K562 (cell line): ENCODE measurements around the gene UNC13C. TPM values are rescaled to one million over a fixed set of nuclear protein-coding genes. Genes with fewer than 3 reads are reported as not detected.

Experiments used
- ATAC-seq: fragments of 200-7000 bp; cut with Tn5 transposase; 3 replicates; pipeline ENCODE4 v1.9.1; 2020; ENCODE audit warnings: moderate library complexity
- BruUV-seq: library from RNA; stranded (reverse); fragments of 400-500 nt; replicated peaks from 2 replicates; lab custom pipeline; 2021; lab: Mats Ljungman, UMichigan
- CTCF ChIA-PET: fragments of 300-600 bp; formaldehyde crosslinking; extraction: SDS; loops from one replicate; lab custom pipeline; 2021; ENCODE audit warnings: low intra/inter-chr PET ratio; lab: Yijun Ruan, JAX
- POLR2A ChIA-PET: fragments of 300-600, 350-650 bp; sonication (Branson Sonifier 250); formaldehyde crosslinking; extraction: SDS; loops from one replicate; lab custom pipeline; 2021; ENCODE audit warnings: antibody characterized with exemption, inconsistent platforms; lab: Yijun Ruan, JAX
- DNase-seq, 4 experiments: peaks; one replicate each; pipeline versions ENCODE4 v3.0.0 to v3.0.0-alpha.2; 2011 to 2018; ENCODE audit warnings: low spot score in 3 of 4, mixed read lengths in 3 of 4; ENCODE audit errors: extremely low read depth in 1 of 4
- FAIRE-seq: peaks from 2 replicates; lab custom pipeline; 2011; peaks lifted over from hg19 to GRCh38; lab: Jason Lieb, UNC
- H2AFZ ChIP-seq: 2 replicates; pipeline ENCODE4 v1.6.0; 2011; ENCODE audit warnings: low read depth, low read length, control low read depth, inconsistent platforms
- H3K27ac ChIP-seq: fragments of 200-600 bp; 3 replicates; pipeline ENCODE4 v1.8.0; 2011; ENCODE audit warnings: low read depth, mild to moderate bottlenecking, control low read depth, inconsistent platforms, low read length, moderate library complexity, mixed read lengths; ENCODE audit errors: extremely low read depth
- H3K27me3 ChIP-seq, 2 experiments: fragments of 300-600 bp in 1 of 2; 2 replicates in 1 of 2; 3 replicates in 1 of 2; pipeline versions ENCODE4 v1.6.0 to v1.8.0; 2011; ENCODE audit warnings: inconsistent platforms in 2 of 2, low read length in 2 of 2, mild to moderate bottlenecking in 1 of 2, mixed read lengths in 1 of 2, moderate library complexity in 1 of 2; ENCODE audit not compliant: control insufficient read depth in 2 of 2, insufficient read depth in 2 of 2
- H3K36me3 ChIP-seq: fragments of 300-600 bp; 3 replicates; pipeline ENCODE4 v1.8.0; 2011; ENCODE audit warnings: mild to moderate bottlenecking, low read length, inconsistent platforms; ENCODE audit not compliant: control insufficient read depth, insufficient read depth
- H3K4me1 ChIP-seq, 2 experiments: fragments of 200-600 bp in 1 of 2; replicated peaks in 1 of 2; 2 replicates in 1 of 2; 3 replicates in 1 of 2; pipeline versions ENCODE4 v1.5.1 to v1.8.0; 2011; ENCODE audit warnings: inconsistent platforms in 2 of 2, low read length in 2 of 2, mild to moderate bottlenecking in 1 of 2, mixed read lengths in 1 of 2, moderate library complexity in 1 of 2; ENCODE audit not compliant: control insufficient read depth in 2 of 2, insufficient read depth in 2 of 2
- H3K4me2 ChIP-seq: 2 replicates; pipeline ENCODE4 v1.6.1; 2011; ENCODE audit warnings: low read length, control low read depth, inconsistent platforms, mixed read lengths; ENCODE audit not compliant: insufficient read depth
- H3K4me3 ChIP-seq: fragments of 200-600 bp; sonication (generic), shearing (Covaris generic); 2 replicates; pipeline ENCODE4 v1.5.1; 2016; ENCODE audit warnings: control low read depth, inconsistent platforms
- H3K79me2 ChIP-seq: fragments of 200-600 bp; 3 replicates; pipeline ENCODE4 v1.8.0; 2011; ENCODE audit warnings: low read length, inconsistent platforms; ENCODE audit not compliant: control insufficient read depth, insufficient read depth
- H3K9ac ChIP-seq, 2 experiments: 2 replicates each; pipeline versions ENCODE4 v1.6.0 to v1.6.1; 2011; ENCODE audit warnings: low read depth in 2 of 2, low read length in 2 of 2, control low read depth in 1 of 2, inconsistent platforms in 1 of 2, mild to moderate bottlenecking in 1 of 2, mixed read lengths in 1 of 2; ENCODE audit not compliant: insufficient read depth in 1 of 2
- H3K9me1 ChIP-seq: one replicate; pipeline ENCODE4 v1.6.0; 2011; ENCODE audit warnings: inconsistent platforms, mild to moderate bottlenecking, low read length, moderate library complexity; ENCODE audit not compliant: control insufficient read depth, insufficient read depth
- H3K9me3 ChIP-seq: replicated peaks from 2 replicates; pipeline ENCODE4 v1.5.1; 2011; ENCODE audit warnings: low read depth, low read length, inconsistent platforms; ENCODE audit not compliant: control insufficient read depth, insufficient read depth
- H4K20me1 ChIP-seq: replicated peaks from 2 replicates; pipeline ENCODE4 v1.6.1; 2011; ENCODE audit warnings: low read length, inconsistent platforms, mixed read lengths; ENCODE audit not compliant: control insufficient read depth, insufficient read depth
- ERF ChIP-seq: fragments of 450-650 bp; formaldehyde crosslinking; IDR thresholded peaks from 2 replicates; pipeline ENCODE4 v1.4.0; 2020; ENCODE audit warnings: mild to moderate bottlenecking, mixed read lengths
- ETV5 ChIP-seq: sonication (generic); formaldehyde crosslinking; IDR thresholded peaks from 2 replicates; pipeline ENCODE4 v1.4.0; 2020; ENCODE audit warnings: low read depth, mild to moderate bottlenecking, missing genetic modification reagents
- ZNF217 ChIP-seq: sonication (generic); formaldehyde crosslinking; IDR thresholded peaks from 2 replicates; pipeline ENCODE4 v1.8.0; 2022; ENCODE audit warnings: mild to moderate bottlenecking, missing genetic modification reagents
- ZNF3 ChIP-seq: fragments of 250-450 bp; sonication (Bioruptor Pico); IDR thresholded peaks from 2 replicates; pipeline ENCODE4 v1.5.0; 2021; ENCODE audit warnings: mild to moderate bottlenecking, moderate library complexity
- ZNF436 ChIP-seq: fragments of 250-450, 450-650 bp; sonication (Bioruptor Pico); formaldehyde crosslinking; IDR thresholded peaks from 2 replicates; pipeline ENCODE4 v1.7.0; 2020; ENCODE audit warnings: mild to moderate bottlenecking
- WGBS: fragments of 100-300 bp; shearing (Covaris generic); methylation state at CpG from one replicate; pipeline ENCODE4 v1.1.6; 2016; ENCODE audit warnings: low coverage, mixed read lengths; ENCODE audit not compliant: insufficient coverage; ENCODE audit errors: missing lambda C conversion rate; 5-methylcytosine and 5-hydroxymethylcytosine counted together
- in situ Hi-C: fragments of 300-500 bp; cut with MboI; formaldehyde crosslinking; loops from 4 replicates; pipeline ENCODE4 v1.15.0; 2018; ENCODE audit warnings: inconsistent platforms, mixed read lengths
- intact Hi-C: fragments of 100-400 bp; cut with micrococcal nuclease; formaldehyde crosslinking; loops from 2 replicates; pipeline ENCODE4 v1.14.2; 2022
- polyA plus RNA-seq, 8 experiments: library from polyadenylated mRNA; depleted of rRNA in 4 of 8; stranded (reverse) in 5 of 8; unstranded in 3 of 8; fragments of >200 nt; fragmentation: Nextera tagmentation in 2 of 8; fragmentation: Illumina TruSeq in 1 of 8; extraction: Ambion mirVana in 2 of 8; extraction: Trizol in 1 of 8; gene quantifications; 2 replicates each; pipeline versions ENCODE4 v1.2.1 to v1.2.3, GENCODE V29; 2011 to 2014; ENCODE audit warnings: inconsistent platforms in 1 of 8, missing spikeins in 1 of 8
- total RNA-seq, 7 experiments: library from RNA; depleted of rRNA in 6 of 7; stranded (reverse); fragments of >200 nt in 6 of 7; fragmentation: Illumina TruSeq in 2 of 7; extraction: Trizol in 2 of 7; gene quantifications; 2 replicates each; pipeline versions ENCODE4 v1.2.1 to v1.2.3, GENCODE V29; 2011 to 2021; ENCODE audit warnings: low replicate concordance in 1 of 7
- TF ChIP-seq, protein P1 (sequence below), 3 experiments: fragments of 200-800 bp in 1 of 3; sonication (Bioruptor generic) in 1 of 3; sonication (generic) in 1 of 3; formaldehyde crosslinking in 1 of 3; IDR thresholded peaks; 2 replicates each; pipeline versions ENCODE4 v1.6.1 to v1.8.0; 2016 to 2022; ENCODE audit warnings: mild to moderate bottlenecking in 2 of 3, missing compliant biosample characterization in 2 of 3, missing genetic modification characterization in 2 of 3, missing genetic modification reagents in 1 of 3

Gene UNC13C
- total and polyA plus RNA-seq, 9 of the 15 experiments (the other 6 are each of a cell fraction or from before 2014, with no cell fraction given) = not detected

GRCh38 chr15:53974813-53975212 is 3.4 kb upstream of the UNC13C start:
- no peak for TF ChIP-seq ETV5 (CRISPR knock-in tag)
- TF ChIP-seq, protein P1, sequence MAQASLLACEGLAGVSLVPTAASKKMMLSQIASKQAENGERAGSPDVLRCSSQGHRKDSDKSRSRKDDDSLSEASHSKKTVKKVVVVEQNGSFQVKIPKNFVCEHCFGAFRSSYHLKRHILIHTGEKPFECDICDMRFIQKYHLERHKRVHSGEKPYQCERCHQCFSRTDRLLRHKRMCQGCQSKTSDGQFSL (CRISPR knock-in tag; IDR thresholded peaks at IDR 0.05) = no peak
- TF ChIP-seq, protein P1 (tag; IDR thresholded peaks at IDR 0.05) = no peak
- TF ChIP-seq ZNF3 = no peak
- TF ChIP-seq ERF (CRISPR knock-in tag) = no peak
- no peak for TF ChIP-seq ZNF436 (CRISPR knock-in tag)
- no peak for TF ChIP-seq ZNF217 (CRISPR knock-in tag)
- H3K36me3 ChIP-seq = no peaks in the 10 kb centered on the region
- no peaks in the 10 kb centered on the region for H4K20me1 ChIP-seq
- H3K4me2 ChIP-seq = no peak overlapping the region
- no peaks in the 10 kb centered on the region for H3K9me1 ChIP-seq
- H2AFZ ChIP-seq = no peak overlapping the region
- 0% methylated on average over 3 of the region's 3 CpGs for WGBS
- in situ Hi-C loops (no loop called here), intact Hi-C loops (no loop called here)
- ATAC-seq (no peak), FAIRE-seq (no peak), DNase-seq (no peak)
- no peaks in the 10 kb centered on the region for H3K4me1 ChIP-seq
- H3K9me3 ChIP-seq = no peaks in the 10 kb centered on the region
- H3K27ac ChIP-seq = no peak overlapping the region
- H3K79me2 ChIP-seq = no peaks in the 10 kb centered on the region
- POLR2A ChIA-PET = no interaction called here
- CTCF ChIA-PET = no interaction called here
- no peak overlapping the region for H3K9ac ChIP-seq
- no TSS peak for BruUV-seq
- no peak overlapping the region for H3K4me3 ChIP-seq
- H3K27me3 ChIP-seq = no peaks in the 10 kb centered on the region
